ENCODE measurements around the gene MINPP1.

DNA sequence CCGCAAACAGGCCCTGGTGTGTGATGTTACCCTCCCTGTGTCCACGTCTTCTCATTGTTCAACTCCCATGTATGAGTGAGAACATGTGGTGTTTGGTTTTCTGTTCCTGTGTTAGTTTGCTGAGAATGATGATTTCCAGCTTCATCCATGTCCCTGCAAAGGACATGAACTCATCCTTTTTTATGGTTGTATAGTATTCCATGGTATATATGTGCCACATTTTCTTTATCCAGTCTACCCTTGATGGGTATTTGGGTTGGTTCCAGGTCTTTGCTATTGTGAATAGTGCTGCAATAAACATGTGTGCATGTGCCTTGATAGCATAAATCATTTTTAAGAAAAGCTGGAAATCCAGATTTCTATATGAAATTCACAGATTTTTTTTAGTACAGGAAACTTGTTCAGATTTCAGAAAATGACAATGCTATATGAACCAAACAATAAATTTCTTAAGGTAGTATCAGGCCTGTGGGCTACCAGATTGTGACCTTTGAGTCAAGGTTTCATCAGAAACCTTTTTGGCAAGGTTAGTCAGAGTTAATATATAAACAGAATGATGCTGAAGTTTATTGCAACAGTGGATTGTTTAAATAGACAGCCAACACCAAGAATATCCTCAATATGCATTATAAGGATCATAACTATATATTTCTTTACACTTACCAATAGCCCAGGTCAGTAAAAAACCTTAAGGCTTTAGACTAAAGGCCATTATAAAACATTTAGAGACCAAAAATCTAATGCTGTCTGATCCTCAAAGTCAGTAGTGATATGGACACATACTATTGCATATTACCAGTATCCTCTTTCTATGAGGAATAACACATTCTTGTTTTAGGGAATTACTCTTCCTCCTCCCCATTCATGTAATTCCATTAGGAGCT is 86.3 kb downstream of the MINPP1 start:
- TF ChIP-seq, protein P1, sequence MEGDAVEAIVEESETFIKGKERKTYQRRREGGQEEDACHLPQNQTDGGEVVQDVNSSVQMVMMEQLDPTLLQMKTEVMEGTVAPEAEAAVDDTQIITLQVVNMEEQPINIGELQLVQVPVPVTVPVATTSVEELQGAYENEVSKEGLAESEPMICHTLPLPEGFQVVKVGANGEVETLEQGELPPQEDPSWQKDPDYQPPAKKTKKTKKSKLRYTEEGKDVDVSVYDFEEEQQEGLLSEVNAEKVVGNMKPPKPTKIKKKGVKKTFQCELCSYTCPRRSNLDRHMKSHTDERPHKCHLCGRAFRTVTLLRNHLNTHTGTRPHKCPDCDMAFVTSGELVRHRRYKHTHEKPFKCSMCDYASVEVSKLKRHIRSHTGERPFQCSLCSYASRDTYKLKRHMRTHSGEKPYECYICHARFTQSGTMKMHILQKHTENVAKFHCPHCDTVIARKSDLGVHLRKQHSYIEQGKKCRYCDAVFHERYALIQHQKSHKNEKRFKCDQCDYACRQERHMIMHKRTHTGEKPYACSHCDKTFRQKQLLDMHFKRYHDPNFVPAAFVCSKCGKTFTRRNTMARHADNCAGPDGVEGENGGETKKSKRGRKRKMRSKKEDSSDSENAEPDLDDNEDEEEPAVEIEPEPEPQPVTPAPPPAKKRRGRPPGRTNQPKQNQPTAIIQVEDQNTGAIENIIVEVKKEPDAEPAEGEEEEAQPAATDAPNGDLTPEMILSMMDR (IDR thresholded peaks at IDR 0.05; ENCODE audit: poor library complexity) = no peak
- no peak for TF ChIP-seq EZH2 (IDR thresholded peaks at IDR 0.05; ENCODE audit: borderline replicate concordance)

Measured in hepatocyte (in vitro differentiated cells).